Measurements from ENCODE around the gene MEIG1. TPM values are rescaled to one million over a fixed set of nuclear protein-coding genes. Genes with fewer than 3 reads are reported as not detected.
"Not testable (repeated sequence)": the region's sequence is repeated elsewhere in the genome, so short reads cannot be mapped to it uniquely, and the experiment has no call there.

Gene MEIG1, protein sequence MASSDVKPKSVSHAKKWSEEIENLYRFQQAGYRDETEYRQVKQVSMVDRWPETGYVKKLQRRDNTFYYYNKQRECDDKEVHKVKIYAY
- not detected in 2 replicates for total RNA-seq (2014; rRNA removed; shearing (Covaris generic))

DNA sequence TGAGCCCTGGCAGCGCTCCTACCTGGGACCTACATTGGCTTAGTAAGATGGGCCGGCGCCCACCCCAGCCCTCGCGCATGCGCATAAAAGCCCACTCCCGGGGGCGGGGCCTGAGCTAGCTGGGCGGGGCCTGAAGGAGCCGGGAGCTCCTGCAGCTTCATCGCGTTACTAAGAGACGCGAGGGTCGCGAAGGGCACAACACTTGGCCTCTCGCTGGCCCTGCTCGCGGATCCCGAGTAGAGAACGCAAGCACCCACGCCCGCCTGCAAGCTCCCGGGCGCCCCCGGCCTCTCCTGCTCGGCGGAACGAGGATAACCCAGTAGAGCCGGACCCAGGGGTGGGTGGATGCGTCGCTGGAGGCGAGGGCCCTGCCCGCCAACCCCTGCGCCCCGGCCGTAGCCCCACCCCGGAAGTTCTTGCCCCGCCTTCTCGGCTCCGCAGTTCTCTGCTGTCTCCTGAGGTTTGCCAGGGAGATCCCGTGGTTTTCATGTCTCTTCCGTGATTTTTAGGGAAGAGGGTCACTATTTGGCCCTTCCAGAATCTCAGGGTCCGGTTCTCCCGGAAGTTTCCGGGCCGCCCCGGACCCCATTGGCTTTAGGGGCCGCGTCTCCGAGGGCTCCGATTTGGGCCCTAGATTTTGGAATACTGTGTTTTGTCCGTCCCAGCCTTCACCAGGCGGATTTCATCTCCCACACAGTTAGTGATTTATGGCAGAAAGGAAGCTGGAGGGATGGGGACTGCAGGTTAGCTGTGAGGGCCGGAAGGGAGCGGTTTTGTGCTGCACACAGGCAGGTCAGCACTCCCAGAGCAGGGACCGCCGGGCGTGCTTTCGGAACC is at the start of gene MEIG1:
Gene MEIG1 (plus strand): TSS at position 168 of the 837 bp plus-strand sequence. CDS start 7,081 bp downstream, outside the sequence.
- H3K36me3 ChIP-seq: no peaks in the 10 kb centered on the region
- peak; percentile 96 to 98 for DNase-seq (ENCODE audit: low read depth in 1 of 2, low spot score in 2 of 2)

DNA sequence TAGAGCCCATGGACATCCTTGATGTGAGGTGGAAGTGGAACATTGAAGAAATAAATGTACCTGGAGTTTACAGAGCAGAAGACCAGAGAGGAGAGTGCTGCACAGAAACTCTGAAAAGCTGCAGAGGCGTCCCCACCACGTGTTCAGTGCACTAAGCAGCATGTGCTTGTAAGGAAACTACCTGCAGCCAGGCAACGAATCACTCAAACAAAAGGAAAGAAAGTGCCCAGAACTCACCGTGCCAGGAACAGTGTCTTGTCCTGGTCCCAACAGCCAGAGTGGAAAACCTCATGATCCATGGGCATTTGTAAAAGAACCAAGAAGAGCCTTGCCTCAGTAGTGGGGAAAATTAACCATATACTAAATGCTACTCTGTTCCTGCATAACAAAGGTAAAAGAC is 48.2 kb upstream of the MEIG1 start:
- Histone ChIP-seq H3K4me3 (no peak overlapping the region), H3K27ac (no peak overlapping the region), H3K27me3 (replicated peaks) (no peaks in the 10 kb centered on the region), H3K36me3 (peaks cover 87% of the 10 kb centered on the region), H3K4me1 (replicated peaks) (no peaks in the 10 kb centered on the region), H3K9me3 (replicated peaks) (no peaks in the 10 kb centered on the region)
- no peak for DNase-seq (ENCODE audit: low read depth in 1 of 2, low spot score in 2 of 2)

More for the DNA sequence above, at the start of gene MEIG1:
- peak within 1 kb of the TSS; percentile 61 for H3K4me3 ChIP-seq
- peak within 1 kb of the TSS; percentile 74 for H3K27ac ChIP-seq
- H3K27me3 ChIP-seq (replicated peaks): no peaks in the 10 kb centered on the region
- peaks cover 10% of the 10 kb centered on the region; the same call in 1 of the 2 replicates for H3K4me1 ChIP-seq (replicated peaks)
- H3K9me3 ChIP-seq (replicated peaks): no peaks in the 10 kb centered on the region

DNA sequence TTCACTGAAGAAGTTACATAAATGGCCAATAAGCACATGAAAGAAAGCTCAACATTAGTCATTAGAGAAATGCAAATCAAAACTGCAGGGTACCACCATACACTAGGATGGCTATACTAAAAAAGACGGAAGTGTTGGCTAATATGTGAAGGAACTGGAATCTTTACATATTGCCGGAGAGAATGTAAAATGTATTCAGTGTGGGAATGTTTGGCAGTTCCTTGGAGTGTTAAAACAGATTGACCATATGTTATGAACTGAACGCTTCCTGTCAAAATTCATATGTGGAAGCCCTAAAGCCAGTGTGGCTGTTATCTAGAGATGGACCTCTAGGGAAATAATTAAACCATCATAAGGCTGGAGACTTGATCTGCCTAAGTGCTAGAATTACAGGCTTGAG is 47.4 kb upstream of the MEIG1 start:
- Histone ChIP-seq H3K27ac (no peak overlapping the region), H3K27me3 (replicated peaks) (no peaks in the 10 kb centered on the region), H3K4me1 (replicated peaks) (no peaks in the 10 kb centered on the region), H3K36me3 (peaks cover 87% of the 10 kb centered on the region), H3K9me3 (replicated peaks) (no peaks in the 10 kb centered on the region), H3K4me3 (no peak overlapping the region)
- DNase-seq (ENCODE audit: low read depth in 1 of 2, low spot score in 2 of 2): no peak

DNA sequence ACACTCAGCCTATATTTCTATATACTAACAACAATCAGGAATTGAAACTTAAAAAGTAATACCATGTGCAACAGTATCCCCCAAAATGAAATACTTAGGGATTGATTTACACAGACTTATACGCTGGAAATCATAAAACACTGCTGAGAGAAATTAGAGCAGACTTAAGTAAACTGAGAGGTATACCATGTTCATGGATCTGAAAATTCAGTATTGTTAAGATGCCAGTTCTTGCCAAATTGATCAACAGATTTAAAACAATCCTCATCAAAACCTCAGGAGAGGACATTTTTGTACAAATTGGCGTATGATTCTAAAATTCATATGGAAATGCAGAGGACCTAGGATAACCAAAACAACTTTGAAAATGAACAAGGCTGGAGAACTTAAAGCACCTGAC is 42.6 kb upstream of the MEIG1 start:
- H3K9me3 ChIP-seq (replicated peaks): 0 out of 2 replicates have a peak, but pooled peaks cover 8% of the 10 kb centered on the region
- peaks cover 87% of the 10 kb centered on the region for H3K36me3 ChIP-seq
- no peak for DNase-seq (ENCODE audit: low read depth in 1 of 2, low spot score in 2 of 2)

DNA sequence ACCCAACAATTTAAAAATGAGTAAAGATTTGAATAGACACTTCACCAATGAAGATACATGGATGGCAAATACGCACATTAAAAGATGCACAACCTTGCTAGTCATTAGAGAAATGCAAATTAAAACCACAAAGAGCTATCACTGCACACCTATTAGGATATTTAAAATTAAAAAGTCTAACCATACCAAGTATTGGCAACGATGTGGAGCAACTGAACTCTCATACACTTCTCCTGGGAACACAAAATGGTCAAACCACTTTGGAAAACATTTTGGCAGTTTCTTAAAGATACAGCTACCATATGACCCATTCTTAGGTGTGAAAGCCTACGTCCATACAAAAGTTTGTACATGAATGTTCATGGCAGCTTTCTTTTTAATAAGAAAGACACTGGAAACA is 41.4 kb upstream of the MEIG1 start:
- H3K4me1 ChIP-seq (replicated peaks): no peaks in the 10 kb centered on the region
- no peak overlapping the region for H3K4me3 ChIP-seq
- peaks cover 90% of the 10 kb centered on the region for H3K36me3 ChIP-seq
- DNase-seq (ENCODE audit: low read depth in 1 of 2, low spot score in 2 of 2): no peak
- H3K27ac ChIP-seq: no peak overlapping the region
- no peaks in the 10 kb centered on the region for H3K27me3 ChIP-seq (replicated peaks)
- 0 out of 2 replicates have a peak, but pooled peaks cover 8% of the 10 kb centered on the region for H3K9me3 ChIP-seq (replicated peaks)

More for the DNA sequence above, 42.6 kb upstream of the MEIG1 start:
- no peak overlapping the region for H3K27ac ChIP-seq
- H3K4me3 ChIP-seq: no peak overlapping the region
- no peaks in the 10 kb centered on the region for H3K27me3 ChIP-seq (replicated peaks)
- no peaks in the 10 kb centered on the region for H3K4me1 ChIP-seq (replicated peaks)

DNA sequence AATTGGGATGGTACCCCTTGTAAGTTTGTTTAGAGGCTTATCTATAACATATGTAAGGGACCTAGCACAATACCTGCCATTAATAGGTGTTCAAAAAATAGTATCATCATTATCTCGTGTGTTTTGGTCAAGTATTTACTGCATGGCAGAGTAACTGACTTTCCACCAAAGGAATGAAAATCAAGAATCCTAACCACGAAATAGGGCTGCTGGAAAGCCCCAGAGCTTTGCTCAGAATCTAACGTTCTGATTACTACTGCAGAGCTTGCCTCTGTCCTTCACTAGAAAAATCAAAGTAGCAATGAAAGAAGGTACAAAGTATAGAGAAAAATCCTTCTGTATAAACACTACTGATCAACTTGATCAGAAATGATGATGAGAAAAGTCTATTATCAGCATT is 40.2 kb upstream of the MEIG1 start:
- 0 out of 2 replicates have a peak, but pooled peaks cover 8% of the 10 kb centered on the region for H3K9me3 ChIP-seq (replicated peaks)
- no peaks in the 10 kb centered on the region for H3K27me3 ChIP-seq (replicated peaks)
- no peaks in the 10 kb centered on the region for H3K4me1 ChIP-seq (replicated peaks)
- H3K4me3 ChIP-seq: no peak overlapping the region
- H3K27ac ChIP-seq: no peak overlapping the region
- no peak for DNase-seq (ENCODE audit: low read depth in 1 of 2, low spot score in 2 of 2)
- H3K36me3 ChIP-seq: peaks cover 90% of the 10 kb centered on the region

DNA sequence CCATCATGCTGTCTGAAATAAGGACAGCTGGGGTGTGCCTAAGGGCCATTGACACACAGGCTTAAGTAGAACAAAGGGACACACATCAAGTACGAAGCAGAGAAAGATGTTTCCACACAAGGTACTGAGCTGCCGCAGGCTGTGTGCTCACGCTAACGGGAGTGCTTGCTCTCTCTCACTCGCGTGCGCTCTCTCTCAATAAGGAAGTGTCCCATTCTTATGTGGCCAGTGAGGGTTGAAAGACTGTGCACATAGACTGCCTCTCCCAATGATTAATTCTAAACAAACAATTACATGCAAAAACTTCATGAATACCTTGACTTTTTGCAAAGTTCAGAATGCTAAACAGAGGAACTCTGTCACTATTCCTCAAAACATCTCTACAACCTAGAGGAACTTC is 35.2 kb upstream of the MEIG1 start:
- no peaks in the 10 kb centered on the region for H3K4me1 ChIP-seq (replicated peaks)
- no peak overlapping the region for H3K4me3 ChIP-seq
- H3K36me3 ChIP-seq: peaks cover 82% of the 10 kb centered on the region
- DNase-seq (ENCODE audit: low read depth in 1 of 2, low spot score in 2 of 2): no peak
- H3K27ac ChIP-seq: no peak overlapping the region
- 0 out of 2 replicates have a peak, but pooled peaks cover 3% of the 10 kb centered on the region for H3K9me3 ChIP-seq (replicated peaks)
- no peaks in the 10 kb centered on the region for H3K27me3 ChIP-seq (replicated peaks)

DNA sequence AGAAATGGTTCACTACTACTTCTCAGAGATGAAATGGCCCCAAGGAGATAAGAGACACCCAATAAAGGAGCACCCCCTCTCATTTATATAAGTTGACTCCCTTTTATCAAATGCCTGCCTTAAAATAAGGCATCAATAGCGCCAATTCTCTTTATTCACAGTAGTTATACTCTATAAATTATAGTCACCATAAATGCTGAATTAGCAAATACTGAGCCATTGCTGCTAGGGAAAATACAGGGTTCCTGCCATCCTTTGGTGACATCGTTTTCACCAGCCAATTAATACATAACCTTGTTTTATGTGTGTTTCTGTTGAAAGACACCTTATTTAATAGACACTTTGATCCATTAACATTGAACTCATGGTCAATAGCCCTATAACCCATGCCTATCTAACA is 33.9 kb upstream of the MEIG1 start:
- no peak for DNase-seq (ENCODE audit: low read depth in 1 of 2, low spot score in 2 of 2)
- Histone ChIP-seq H3K36me3 (peaks cover 74% of the 10 kb centered on the region), H3K27ac (no peak overlapping the region), H3K4me1 (replicated peaks) (no peaks in the 10 kb centered on the region), H3K9me3 (replicated peaks) (0 out of 2 replicates have a peak, but pooled peaks cover 3% of the 10 kb centered on the region), H3K4me3 (no peak overlapping the region), H3K27me3 (replicated peaks) (no peaks in the 10 kb centered on the region)

DNA sequence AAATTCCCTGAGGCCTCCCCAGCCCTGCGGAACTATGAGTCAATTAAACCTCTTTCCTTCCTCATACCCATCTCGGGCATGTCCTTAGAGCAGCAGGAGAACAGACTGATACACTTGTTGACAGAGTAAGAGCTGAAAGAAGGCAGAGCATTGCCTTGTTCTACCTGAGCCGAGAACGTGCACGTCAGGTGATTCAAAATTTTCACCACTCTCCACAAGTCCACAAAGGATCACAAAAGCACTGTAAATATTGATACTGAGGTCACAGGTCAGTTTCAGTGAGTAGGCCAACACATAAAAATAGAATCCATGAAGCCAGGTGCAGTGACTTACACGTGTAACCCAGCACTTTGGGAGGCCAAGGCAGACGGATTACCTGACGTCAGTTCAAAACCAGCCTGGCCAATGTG is 33.1 kb upstream of the MEIG1 start:
- no peak for DNase-seq (ENCODE audit: low read depth in 1 of 2, low spot score in 2 of 2)
- Histone ChIP-seq H3K4me3 (no peak overlapping the region), H3K36me3 (peaks cover 76% of the 10 kb centered on the region), H3K4me1 (replicated peaks) (no peaks in the 10 kb centered on the region), H3K9me3 (replicated peaks) (0 out of 2 replicates have a peak, but pooled peaks cover 3% of the 10 kb centered on the region), H3K27ac (no peak overlapping the region), H3K27me3 (replicated peaks) (no peaks in the 10 kb centered on the region)

DNA sequence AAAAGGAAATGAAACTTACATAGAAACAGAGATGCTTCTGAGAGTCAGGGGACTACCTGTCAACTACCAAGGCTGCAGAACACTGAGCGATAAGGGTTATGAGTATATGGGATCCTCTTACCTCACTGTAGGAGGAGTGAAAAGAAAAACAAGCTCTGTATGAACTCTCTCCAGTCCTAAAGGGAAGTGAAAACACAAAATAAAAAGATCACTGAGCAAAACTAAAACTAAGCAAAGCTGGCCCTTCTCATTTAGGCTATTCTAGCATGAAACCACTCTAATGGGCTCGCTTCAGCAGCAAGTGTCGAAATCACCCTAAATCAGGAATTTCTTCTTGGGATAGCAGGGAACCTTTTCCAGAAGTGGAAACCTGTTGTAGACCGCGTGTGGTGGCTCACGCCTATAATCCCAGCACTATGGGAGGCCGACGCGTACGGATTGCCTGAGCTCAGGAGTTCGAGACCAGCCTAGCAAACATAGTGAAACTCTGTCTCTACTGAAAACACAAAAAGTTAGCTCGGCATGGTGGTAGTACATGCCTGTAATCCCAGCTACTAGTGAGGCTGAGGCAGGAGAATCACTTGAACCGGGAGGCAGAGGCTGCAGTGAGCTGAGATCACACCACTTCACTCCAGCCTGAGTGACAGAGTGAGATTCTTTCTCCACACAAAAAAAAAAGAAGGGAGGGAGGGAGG is 32.3 kb upstream of the MEIG1 start:
- no peak for DNase-seq (ENCODE audit: low read depth in 1 of 2, low spot score in 2 of 2)
- Histone ChIP-seq H3K4me1 (replicated peaks) (no peaks in the 10 kb centered on the region), H3K27me3 (replicated peaks) (no peaks in the 10 kb centered on the region), H3K4me3 (no peak overlapping the region), H3K9me3 (replicated peaks) (0 out of 2 replicates have a peak, but pooled peaks cover 3% of the 10 kb centered on the region), H3K27ac (no peak overlapping the region), H3K36me3 (peaks cover 76% of the 10 kb centered on the region)

DNA sequence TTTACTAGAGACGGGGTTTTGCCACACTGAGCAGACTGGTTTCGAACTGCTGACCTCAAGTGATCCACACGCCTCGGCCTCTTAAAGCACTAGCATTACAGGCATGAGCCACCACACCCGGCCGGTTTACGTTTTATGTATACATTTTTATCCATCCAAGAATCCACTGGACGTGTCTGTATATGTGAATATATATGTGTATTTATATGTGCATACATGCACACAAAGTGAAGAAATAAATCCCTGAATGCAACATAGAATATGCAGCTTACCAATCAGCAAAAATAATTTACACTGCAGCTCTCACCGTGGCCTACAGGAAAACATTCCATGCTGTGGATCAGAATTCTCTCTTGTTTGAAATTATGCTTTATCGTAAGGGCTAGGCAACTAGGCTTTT is 28.6 kb upstream of the MEIG1 start:
- Histone ChIP-seq H3K4me3 (no peak overlapping the region), H3K27me3 (replicated peaks) (no peaks in the 10 kb centered on the region), H3K4me1 (replicated peaks) (no peaks in the 10 kb centered on the region), H3K9me3 (replicated peaks) (0 out of 2 replicates have a peak, but pooled peaks cover under 1% of the 10 kb centered on the region), H3K27ac (no peak overlapping the region), H3K36me3 (peaks cover 68% of the 10 kb centered on the region)
- DNase-seq (ENCODE audit: low read depth in 1 of 2, low spot score in 2 of 2): no peak

DNA sequence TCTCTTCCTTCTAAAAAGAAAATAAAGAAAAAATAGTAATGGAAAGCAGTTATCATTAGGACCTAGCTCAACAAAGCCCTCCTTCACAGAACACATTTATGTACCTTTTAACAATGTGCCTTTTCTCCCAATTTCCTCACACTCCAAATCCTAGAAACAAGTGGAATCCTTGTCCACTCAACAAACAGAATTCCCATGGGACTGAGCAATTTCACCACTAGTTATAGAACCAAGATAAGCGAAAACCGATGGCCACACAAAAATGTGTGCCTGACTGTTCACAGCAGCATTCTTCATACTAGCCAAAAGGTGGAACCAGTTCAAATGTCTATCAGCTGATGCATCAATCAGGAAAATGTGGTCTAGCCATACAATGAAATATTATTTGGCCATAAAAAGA is 22.6 kb upstream of the MEIG1 start:
- no peaks in the 10 kb centered on the region for H3K27me3 ChIP-seq (replicated peaks)
- peaks cover 38% of the 10 kb centered on the region for H3K36me3 ChIP-seq
- H3K4me1 ChIP-seq (replicated peaks): no peaks in the 10 kb centered on the region
- no peak overlapping the region for H3K4me3 ChIP-seq
- no peak overlapping the region for H3K27ac ChIP-seq
- H3K9me3 ChIP-seq (replicated peaks): no peaks in the 10 kb centered on the region
- DNase-seq (ENCODE audit: low read depth in 1 of 2, low spot score in 2 of 2): no peak

DNA sequence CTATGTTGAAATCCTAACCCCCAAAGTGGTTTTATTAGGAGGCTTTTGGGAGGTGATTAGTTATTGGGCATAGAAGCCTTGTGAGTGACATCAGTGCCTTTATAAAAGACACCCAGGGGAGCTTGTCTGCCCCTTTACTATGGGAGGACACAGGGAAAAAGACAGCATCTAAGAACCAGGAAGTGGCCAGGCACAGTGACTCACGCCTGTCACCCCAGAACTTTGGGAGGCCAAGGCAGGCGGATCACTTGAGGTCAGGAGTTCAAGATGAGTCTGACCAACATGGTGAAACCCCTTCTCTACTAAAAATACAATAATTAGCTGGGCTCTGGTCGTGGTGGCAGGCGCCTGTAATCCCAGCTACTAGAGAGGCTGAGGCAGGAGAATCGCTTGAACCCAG is 20.2 kb upstream of the MEIG1 start:
- H3K4me3 ChIP-seq; H3K27me3 ChIP-seq (replicated peaks); DNase-seq (ENCODE audit: low read depth in 1 of 2, low spot score in 2 of 2); H3K9me3 ChIP-seq (replicated peaks); H3K27ac ChIP-seq; H3K4me1 ChIP-seq (replicated peaks): not testable (repeated sequence)
- peaks cover 25% of the 10 kb centered on the region for H3K36me3 ChIP-seq
